DND-41 (cell line): Measurements from ENCODE around the gene GPR183.

ENCODE experiments used
- EZH2 ChIP-seq: IDR thresholded peaks from 3 replicates; pipeline ENCODE4 v1.6.1; 2012; ENCODE audit warnings: borderline replicate concordance, low read depth, mild to moderate bottlenecking, moderate library complexity, low read length, inconsistent platforms; ENCODE audit not compliant: severe bottlenecking
- TF ChIP-seq, protein P1 (sequence below): IDR thresholded peaks from 2 replicates; pipeline ENCODE4 v1.5.1; 2012; ENCODE audit warnings: borderline replicate concordance, low read length, moderate library complexity, mild to moderate bottlenecking; ENCODE audit not compliant: poor library complexity, severe bottlenecking; ENCODE audit errors: extremely low read depth

DNA sequence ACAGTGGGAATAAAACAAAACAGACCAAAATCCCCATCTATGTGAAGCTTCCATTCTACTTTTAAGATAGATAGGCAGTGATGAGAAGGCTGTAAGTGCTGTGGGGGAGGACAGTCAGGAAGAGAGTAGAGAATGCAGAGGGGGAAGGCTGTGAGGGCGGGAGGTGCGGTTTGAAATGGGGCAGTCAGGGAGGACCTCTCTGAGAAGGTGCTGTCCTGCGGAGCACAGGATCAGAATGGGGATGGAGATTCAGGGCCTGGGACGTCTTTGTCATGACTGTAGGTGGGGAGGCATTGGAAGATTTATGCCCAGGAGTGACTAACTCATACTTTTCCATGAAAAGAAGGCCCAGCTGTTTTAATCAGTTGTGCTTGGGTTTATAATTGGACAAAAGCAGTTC lies 3.9 kb upstream of the GPR183 start:
- TF ChIP-seq, protein P1, sequence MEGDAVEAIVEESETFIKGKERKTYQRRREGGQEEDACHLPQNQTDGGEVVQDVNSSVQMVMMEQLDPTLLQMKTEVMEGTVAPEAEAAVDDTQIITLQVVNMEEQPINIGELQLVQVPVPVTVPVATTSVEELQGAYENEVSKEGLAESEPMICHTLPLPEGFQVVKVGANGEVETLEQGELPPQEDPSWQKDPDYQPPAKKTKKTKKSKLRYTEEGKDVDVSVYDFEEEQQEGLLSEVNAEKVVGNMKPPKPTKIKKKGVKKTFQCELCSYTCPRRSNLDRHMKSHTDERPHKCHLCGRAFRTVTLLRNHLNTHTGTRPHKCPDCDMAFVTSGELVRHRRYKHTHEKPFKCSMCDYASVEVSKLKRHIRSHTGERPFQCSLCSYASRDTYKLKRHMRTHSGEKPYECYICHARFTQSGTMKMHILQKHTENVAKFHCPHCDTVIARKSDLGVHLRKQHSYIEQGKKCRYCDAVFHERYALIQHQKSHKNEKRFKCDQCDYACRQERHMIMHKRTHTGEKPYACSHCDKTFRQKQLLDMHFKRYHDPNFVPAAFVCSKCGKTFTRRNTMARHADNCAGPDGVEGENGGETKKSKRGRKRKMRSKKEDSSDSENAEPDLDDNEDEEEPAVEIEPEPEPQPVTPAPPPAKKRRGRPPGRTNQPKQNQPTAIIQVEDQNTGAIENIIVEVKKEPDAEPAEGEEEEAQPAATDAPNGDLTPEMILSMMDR, result no peak
- TF ChIP-seq EZH2, result no peak
